Activated CD8-positive, alpha-beta memory T cell treated with anti-CD3 and anti-CD28 coated beads, Interleukin-2, amount 50 U/mL, for 1 hour (primary cell): ENCODE data around the gene ALDH16A1.

Source experiments
- DNase-seq: peaks from one replicate; pipeline ENCODE4 v3.0.0-alpha.2; 2020; ENCODE audit errors: extremely low read depth

Gene ALDH16A1

DNA sequence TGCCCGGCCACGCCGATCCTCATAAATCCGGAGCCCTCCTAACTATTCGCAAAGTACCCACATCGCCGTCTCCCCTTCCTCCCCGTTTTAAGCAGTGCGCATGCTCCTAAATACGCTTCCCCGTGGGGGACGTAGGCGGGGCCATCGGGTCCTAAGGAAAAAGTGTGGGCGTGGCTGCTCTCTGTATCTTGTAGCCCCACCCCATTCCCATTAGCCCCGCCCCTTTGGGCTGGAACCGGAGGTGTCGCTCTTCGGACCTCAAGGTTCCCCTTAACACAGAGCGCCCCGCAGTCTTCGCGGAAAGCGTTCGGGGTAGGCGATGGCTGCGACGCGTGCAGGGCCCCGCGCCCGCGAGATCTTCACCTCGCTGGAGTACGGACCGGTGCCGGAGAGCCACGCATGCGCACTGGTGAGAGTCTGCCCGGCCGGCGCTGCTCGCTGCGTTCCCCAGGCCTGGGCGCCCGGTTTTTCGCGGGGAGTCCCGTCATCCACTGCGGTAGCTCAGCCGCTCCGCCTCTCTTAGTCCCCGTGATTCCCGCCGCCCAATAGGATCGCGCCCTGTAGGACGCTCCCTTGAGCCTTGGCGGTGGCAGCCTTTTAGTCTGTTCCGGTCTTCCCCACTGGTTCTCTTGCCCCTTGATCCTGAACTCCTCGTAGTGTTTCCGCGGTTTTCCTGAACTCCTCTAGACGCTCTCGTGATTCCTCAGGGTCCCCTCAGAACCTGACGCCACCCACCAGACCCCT is at the start of gene ALDH16A1:
Gene ALDH16A1, plus strand, starts transcription at position 213 of the 744 bp plus-strand sequence. Its CDS starts 107 bp downstream, at position 320.
- peak; percentile 95 for DNase-seq

DNA sequence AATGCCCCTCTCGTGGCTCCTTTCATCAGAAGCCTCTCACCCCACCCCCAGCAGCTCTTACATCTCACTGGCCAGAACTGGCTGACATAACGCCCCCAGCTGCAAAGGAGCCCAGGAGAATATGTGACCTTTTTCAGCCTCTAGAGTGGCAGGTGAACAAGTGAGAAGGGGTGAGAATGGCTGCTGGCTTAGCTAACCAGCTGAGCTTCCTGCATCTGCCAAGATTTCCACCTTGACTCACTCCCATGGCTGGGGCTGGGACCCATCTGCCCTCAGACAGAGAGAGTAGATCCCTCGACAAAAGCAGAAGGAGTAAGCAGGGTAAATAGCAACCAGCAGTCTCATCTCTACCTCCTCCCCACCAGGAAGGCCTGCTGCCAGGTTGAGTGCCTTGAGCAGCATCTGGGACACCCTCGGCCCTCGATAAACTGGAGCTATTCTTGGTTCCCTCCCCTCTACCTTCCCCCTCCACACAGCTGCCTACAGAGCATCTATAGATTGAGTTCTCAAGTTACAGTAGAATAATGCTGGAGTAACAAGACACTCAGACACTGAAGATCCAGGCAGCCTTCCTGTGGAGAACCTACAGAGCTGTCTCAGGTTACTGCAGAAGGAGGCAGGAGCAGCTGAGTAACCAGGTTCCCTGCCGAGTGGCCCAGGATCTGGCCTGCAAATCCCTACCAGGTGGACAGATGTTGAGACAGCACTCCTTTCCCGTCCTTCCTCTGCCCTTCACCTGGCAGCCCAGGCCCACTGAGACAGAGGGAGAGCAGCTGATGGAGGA is 49.4 kb upstream of the ALDH16A1 start:
- no peak for DNase-seq

DNA sequence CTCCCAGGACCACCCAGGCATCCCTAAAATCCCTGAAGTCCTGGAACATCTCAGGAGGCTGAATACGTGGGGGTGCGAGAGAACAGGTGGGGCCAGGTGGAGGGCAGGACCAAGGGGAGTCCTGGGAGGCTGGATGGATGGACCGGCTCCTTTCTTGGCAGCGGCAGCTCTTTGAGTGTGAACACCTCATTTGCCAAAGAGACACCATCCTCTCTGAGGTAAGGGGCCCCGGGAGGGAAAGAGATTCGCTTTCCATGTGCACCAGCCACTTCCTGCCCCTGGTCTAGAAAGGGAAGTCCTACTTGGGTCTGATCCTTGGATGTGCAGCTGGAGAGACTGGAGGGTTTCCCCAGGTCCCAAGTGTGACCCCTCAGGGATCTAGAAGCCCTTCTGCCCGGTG is 45.9 kb upstream of the ALDH16A1 start:
- no peak for DNase-seq

DNA sequence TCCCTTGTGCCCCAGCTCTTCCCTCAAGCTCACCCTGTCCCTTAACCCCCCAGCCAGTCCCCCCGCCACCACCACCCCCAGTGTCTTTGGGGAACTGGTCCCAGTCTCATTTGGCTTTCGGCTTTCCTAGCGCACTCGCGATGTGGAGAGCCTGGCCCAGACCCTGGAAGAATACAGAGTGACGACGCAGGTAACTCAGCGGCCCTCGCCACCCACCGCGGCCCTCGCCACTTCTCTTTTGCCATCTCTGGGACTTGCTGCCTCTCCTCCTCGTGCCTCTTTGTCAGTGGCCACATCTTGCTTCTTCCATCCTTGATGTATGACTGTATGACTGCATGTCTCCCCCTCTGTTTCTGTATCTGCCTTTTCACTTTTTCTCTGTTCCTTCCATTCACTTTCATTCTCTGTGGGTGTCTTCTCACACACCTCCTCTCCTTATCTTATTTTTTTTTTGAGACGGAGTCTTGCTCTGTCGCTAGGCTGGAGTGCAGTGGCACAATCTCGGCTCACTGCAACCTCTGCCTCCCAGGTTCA is 45.5 kb upstream of the ALDH16A1 start:
- DNase-seq: no peak

DNA sequence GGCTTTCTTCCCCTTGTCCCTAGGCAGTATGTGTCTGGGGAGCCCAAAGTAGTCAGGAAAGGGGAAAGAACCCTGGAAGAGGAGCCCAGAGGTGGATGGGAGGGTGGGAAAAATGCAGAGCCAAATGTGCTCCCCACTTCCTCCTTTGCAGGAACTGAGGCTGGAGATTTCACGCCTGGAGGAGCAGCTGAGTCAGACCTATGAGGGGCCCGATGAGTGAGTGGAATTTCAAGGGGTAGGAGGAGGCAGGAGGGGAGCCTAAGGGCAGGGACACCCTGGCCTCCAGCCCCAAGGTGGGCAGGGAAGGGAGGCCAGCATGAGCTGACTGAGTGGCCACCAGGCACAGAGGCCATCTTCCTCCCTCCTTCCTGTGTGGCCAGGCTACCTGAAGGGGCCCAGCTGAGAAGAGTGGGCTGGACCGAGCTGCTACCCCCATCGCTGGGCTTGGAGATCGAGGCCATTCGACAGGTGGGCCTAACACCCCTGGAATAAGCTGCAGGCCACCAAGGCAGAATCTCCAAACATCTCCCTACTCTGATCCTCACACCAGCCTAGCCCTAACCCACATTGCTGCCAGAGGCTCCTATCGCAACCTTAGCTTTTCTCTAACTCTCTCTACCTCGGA is 44.1 kb upstream of the ALDH16A1 start:
- no peak for DNase-seq

DNA sequence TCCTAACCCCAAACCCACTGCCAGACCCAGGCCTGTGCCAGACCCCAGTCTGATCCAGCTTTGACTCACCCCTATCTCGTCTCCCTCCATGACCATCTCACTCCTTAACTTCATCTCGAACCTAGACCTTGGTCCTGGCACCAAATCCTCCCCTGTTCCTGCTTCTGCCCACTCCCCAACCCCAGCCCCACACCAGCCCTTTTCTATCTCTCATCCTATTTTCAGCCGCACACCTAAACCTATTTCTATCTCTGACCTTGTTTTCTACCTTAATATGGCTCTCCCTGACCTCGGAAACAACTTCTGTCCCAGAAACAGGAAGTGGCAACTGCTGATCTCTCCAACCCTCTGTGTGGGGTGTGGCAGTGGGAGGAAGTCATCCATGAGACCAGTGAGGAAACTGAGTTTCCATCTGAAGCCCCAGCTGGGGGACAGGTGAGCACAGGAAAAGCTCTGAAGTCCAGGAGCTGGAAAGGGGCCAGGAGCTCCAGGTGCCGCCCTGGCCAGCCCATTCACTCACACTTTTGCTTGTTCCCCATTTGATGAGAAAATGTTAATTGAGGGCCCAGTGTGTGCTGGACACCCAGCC is 43.5 kb upstream of the ALDH16A1 start:
- DNase-seq: no peak

DNA sequence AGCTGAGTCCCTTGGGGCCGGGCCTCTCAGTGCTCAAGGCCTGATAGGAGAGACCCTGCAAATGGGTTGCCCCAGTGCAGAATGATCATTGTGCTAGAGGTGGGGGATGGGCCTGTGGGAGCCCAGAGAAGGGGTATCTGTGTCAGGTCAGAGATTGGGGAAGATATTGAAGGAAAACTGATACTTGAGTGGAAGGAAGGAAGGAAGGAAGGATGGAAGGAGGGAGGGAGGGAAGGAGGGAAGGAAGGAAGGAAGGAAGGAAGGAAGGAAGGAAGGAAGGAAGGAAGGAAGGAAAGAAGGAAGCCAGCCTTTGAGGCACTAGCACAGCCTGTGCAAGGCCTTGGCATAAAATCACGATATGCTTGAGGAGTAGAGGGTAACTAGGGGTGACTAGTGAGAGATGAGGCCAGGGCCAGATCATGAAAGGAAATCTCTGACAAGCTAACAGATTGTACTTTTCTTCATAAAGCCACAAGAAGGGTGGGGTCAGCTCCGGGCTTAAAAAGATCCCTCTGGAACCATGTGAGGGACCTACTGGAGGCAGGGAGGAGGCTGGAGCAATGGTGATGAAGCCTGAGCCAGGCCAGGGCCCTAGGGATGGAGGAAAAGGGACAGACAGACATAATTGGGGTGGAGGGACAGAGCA is 41.2 kb upstream of the ALDH16A1 start:
- no peak for DNase-seq

DNA sequence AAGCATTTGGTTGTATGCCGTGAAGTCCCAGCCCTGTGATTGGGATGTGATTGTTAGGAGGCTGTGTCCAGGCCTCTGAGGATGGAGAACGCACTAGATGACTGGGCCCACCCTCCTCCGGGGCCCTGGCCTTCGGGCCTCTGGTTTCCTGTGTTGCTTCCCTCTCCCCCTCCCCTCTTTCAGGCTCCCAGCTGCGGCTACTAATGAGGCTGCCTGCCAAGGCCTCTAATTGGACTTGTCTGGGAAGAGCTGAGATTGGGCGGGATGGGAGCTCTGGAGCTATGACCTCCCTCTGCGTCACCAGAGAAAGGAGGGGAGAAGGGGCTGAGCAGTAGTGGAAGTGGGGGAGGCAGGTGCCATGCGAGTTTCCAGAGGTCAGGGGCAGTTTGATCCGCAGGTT is 39.7 kb upstream of the ALDH16A1 start:
- no peak for DNase-seq

DNA sequence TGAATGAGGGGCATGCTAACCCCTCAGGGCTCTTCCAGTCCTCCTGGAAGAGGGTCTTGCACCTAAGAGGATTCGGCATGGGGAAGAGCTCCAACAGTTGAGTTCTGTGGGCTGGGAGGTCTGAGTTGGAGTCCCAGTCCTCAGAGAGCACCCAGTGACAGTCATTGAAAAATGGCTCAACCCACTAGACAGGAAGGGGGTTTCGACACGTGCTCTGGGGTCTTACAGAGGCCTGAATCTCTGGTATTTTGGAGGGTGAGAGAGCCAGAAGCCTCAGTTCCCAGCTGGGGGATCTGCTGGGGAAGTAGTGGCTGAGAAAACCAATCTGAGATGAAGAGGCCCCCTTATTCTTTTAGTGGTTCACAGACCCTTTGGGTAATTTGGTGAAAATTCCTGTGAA is 38.8 kb upstream of the ALDH16A1 start:
- no peak for DNase-seq

DNA sequence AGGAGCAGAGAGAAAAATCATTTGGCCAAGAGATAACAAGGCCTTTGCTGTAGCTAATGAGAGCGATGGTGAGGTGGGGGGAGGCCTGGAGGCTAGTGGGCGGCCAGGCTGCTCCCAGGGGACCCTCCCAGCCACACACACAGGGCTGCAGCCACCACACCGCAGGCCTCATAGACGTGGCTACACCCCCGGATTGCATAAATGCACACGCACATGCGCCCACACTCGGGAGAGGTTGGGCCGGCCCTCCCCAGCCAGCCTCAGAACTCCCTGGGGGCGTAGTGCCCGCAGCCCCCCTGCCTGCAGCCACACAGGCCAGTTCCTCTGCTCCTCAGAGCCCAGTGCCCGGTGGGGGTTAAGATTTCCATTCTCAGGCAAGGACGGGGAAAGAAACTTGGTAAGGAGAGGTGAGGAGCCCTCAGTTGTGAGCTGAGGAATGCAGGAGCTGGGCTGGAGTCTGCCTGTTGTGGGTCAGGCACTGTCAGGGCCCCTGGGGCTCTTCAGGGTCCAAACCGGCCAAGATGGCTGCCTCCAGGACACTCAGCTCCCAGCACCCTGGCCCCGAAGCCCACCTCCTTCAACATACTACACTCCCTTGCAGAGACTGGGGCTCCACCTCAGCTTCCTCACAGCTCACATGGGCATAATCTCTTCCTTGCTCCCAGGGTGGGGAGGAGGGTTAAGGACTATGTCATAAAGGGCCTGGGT is 37.8 kb upstream of the ALDH16A1 start:
- DNase-seq: no peak

DNA sequence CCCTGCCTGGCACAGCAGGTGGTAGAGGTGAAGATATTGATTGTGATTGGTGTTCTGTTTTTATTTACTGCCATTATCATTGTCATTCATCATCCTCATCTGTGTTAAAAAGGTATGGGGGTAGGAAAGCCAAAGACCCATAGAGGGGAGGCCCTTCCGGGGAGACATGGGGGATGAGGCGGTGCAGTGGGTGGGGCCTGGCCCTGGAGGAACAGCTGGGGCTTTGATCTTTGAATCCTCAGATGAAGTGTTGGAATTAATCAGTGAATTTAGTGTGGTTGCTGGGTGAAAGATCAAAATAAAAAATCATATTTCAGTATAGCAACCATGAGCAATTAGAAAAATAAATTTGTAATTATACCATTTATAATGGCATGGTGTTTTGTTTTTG is 37.2 kb upstream of the ALDH16A1 start:
- no peak for DNase-seq

DNA sequence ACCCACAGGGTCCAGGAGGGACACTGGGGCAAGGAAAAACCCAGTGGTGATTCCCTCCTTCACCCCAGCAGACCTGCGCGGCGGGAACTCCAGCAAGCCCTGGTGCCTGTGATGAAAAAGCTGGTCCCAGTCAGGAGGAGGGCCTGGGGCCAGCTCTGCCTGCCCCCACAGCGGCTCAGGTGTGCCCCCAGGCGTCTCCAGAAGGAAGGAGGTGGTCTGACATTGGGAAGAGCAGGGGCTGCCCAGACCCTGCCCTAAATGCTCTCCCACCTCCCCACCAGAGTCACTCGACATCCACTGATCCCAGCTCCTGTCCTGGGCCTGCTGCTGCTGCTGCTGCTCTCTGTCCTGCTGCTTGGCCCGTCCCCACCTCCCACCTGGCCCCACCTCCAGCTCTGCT is 35.9 kb upstream of the ALDH16A1 start:
- DNase-seq: no peak

DNA sequence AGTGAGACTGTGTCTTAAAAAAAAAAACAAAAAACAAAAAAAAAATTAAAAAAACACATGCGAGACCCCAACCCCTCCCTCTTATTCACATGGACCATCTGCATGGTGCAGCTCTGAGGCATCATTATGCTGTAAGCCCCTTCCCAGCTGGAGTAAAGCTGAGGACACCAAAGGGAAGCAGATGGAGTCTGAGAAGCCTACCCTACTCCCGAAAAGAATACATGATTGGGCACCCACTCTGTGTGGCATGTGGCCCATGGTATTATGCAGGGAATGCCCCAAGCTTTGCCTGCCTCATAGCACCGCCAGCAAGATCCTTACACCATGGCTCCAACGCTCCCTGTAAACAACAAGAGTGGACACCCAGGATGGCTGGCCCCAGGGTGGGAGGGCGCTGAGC is 34.5 kb upstream of the ALDH16A1 start:
- DNase-seq: no peak

DNA sequence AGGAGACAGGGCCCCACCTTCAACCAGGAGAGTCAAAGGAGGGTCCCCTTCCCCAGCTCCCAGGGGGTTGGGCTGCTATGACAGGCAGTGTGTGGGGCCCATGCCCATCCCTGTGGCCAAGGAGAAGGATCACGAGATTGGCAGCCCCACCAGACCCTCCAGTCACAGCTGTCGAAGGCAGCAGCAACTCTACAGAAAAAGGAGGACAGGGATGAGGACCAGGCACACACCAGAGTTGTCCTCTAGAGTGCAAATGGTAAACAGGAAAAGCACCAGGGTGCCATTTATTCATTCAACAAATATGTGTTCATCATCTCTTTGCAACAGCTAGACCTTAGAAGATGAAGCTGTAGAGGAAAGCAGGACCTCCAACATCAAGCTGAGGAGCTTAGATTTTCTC is 33.9 kb upstream of the ALDH16A1 start:
- no peak for DNase-seq

DNA sequence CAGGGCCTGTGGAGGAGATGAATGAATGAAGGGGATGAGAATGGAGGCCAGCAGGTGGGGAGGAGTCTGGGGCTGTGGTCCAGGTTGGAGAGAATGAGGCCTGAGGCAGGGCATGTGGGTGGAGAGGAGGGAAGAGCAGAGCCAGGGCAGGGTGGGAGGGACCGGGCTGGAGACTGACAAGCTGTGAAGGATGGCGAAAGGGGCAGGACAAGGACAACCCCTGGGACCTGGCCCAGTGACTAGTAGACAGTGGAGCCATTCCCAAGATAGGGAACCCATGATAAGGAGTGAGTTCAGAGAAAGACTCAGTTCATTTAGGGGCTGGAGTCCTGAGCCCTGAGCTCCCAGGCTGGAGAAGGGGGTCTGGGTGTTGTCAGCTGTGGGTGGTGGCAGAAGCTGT is 32.8 kb upstream of the ALDH16A1 start:
- no peak for DNase-seq

DNA sequence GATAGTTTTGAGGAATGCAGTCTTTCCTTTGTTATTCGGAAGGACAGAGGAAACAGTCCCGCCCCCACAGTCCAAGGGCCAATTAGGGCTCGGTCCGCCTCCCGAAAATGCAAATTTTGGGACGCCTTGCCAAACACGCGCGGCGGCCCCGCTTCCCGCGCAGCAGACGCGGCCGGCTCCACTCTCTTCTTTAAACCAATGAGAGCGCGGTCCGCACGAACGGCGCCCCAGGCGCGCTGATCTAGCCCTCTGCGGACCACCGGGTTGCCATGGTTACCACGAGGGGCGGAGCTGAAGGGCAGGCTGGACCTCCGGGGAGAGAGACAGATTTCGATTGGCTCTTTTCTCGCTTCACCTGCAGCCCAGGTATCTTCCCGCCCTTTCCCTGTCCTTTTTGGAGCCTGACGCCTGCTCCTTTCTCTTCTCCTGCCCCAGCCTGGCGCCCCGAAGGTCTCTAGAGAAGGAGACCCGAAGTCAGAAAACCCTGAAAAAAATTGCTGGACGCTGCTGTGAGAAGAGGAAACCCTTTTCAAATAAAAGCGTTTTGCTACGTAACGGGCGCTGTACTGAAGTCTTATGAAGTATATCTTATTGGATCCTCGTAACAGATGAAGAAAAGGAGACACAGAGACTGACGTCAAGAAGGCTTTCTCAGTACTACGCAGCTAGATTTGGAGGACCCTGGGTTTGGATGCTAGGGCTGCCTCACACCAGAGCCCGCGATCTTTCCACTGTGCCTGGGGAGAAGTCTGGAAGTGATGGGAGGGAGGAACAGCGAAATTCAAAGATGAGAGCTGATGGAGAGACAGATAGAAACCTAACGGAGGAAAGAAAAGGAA is 31.8 kb upstream of the ALDH16A1 start:
- DNase-seq: no peak

DNA sequence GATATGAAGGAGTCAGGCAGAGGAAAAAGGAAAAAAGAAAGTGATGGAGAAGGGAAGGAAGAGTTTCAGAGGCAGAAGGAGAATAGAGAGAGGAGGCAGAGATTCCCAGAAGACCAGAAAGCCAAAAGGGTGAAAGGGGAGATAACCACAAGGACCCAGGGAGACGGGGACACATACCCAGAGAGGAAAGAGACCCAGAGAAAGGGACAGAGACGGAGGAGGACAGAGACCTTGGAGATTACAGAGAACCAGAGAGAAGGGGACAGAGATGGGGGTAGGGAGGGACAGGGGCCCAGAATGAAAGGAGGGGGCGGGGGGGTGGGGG is 31.2 kb upstream of the ALDH16A1 start:
- no peak for DNase-seq

DNA sequence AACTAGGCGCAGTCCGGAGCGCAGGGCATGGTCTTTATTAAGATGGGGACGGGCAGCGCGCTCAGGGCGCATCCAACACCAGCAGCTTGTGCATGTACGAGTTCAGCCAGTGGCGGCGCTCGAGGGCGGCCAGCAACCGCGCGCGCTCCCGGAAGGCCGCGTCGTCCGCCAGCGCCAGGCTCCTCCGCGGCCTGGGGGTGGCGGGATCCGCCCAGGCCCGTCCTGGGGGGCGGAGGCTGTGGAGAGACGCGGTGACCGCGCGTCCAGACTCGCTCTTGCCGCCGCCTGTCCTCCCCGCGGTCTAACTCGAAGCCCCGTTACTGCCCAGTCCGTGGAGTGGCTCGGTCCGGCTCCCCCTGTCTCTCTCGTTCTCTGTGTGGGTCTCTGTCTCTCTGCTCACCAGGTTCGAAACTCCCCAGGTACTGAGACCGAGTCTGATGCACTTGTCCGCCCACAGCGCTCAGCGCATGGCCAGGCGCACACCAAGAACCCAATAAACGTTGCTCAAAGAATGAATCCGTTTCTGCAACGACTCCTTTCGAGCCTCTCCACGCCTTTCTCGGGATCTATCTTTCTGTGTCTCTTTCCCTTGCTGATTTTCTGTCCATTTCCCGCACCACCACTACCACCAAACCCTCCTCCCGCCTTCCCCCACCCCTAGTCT is 30.5 kb upstream of the ALDH16A1 start:
- DNase-seq: no peak

DNA sequence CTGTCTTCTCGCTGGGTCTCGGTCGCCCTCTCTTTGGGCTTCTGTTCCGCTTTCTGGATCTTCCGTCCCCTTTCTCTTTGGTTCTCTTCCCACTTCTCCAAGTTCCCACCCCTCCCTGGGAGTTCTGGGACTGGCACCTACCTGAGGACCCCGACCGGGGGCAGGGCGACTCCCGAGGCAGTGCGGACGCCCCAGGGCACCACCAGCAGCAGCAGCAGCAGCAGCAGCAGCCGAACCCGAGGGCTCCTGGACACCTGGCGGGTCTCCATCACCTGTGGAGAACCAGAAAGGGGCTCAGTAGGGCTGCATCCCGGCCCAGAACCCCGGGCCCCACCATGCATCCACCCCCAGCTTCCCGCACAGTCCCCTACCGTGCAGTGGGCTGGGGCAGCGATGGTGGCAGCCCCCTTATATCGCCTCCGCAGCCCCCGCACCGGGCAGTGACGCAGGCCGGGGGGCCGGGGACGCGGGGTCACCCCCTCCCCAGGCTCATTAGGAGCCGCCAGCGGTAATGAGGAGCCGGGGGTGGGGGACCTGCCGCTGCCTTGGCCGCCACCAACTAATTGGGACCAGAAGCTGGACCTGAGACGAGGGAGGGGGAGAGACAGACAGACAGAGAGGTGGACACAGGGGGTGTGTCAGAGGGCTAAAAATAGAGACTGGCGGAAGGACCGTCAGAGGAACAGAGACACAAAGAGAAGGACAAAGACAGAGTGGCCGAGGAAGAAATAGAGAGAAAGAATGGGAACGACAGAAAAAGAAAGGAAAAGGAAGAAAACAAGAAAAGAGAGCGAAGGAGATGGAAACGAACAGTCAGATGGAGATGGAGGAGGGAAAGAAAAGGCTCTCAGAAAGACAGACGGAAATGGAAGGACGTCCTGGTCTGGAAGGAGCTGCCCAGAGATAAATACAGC is 29.7 kb upstream of the ALDH16A1 start, which contains the start of gene PTH2:
Gene PTH2, minus strand, starts transcription at position 371 of the 914 bp plus-strand sequence. Its CDS starts 102 bp downstream, at position 269.
- no peak for DNase-seq
